ENCODE results near the gene MICOS13.

GRCh38 chr19:5687360-5688198, 7.3 kb upstream of the MICOS13 start:
- TF ChIP-seq CTCF (conservative IDR thresholded peaks at IDR 0.05 in 1 of 2, IDR thresholded peaks at IDR 0.05 in 1 of 2; ENCODE audit: extremely low read depth in 1 of 2, insufficient read depth in 1 of 2, low read depth in 1 of 2, low read length in 2 of 2), result no peak
- no peak for TF ChIP-seq EZH2 (IDR thresholded peaks at IDR 0.05; ENCODE audit: borderline replicate concordance, low read length)
